ENCODE measurements around the gene NDRG4. TPM values are rescaled to one million over a fixed set of nuclear protein-coding genes. Genes with fewer than 3 reads are reported as not detected.

NDRG4 gene
- total and polyA plus RNA-seq, 2 experiments from 2014 or later, result 8.6 to 8.7 TPM

DNA sequence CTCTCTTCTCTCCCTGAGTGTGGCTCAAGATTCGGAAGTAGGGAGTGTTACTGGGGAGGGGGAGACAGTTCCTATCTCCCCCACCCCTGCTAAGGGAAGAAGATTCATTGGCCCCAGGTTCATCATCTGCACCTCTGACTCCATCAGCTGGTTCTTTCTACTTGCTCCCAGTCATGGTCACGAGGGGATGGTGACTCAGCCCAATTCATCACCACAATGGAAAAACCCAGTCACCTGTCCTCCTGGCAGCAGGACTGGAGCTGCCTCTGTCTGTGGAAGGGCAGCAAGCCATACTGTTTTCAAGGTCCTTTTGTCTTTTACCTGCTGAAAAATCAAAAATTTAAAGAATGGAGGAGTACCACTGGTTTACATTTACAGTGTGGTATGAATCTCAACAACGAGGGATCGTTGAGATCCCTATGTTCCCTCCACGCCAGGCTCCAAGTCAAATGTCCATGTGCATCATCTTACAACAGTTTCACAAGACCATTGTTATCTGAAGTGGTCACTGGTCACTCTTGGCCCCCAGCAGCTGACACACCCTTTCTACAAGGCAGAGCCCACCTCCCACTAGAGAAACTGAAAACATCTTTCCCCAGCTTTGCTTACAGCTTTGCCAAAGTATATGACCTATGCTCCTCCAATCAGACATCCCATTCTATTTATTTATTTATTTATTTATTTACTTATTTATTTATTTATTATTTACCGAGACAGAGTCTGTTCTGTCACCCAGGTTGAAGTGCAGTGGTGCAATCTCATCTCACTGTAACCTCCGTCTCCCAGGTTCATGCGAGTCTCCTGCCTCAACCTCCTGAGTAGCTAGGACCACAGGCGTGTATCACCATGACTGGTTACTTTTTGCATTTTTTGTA, 40.4 kb upstream of the NDRG4 start:
- no peak overlapping the region for H3K4me3 ChIP-seq
- peaks cover 6% of the 10 kb centered on the region for H3K4me1 ChIP-seq (ENCODE audit: insufficient read depth)
- 91% methylated on average over 9 of the region's 9 CpGs for WGBS (ENCODE audit: low lambda C conversion rate, missing lambda C conversion rate)
- H2AFZ ChIP-seq, result no peak overlapping the region
- H3K27me3 ChIP-seq, result peaks cover 38% of the 10 kb centered on the region
- H3K79me2 ChIP-seq, result no peaks in the 10 kb centered on the region
- no peaks in the 10 kb centered on the region for H3K36me3 ChIP-seq (replicated peaks; ENCODE audit: insufficient read depth, low read depth)
- no peak for DNase-seq (ENCODE audit: low spot score)
- H4K20me1 ChIP-seq (ENCODE audit: insufficient read depth, poor library complexity, severe bottlenecking), result no peaks in the 10 kb centered on the region
- no peaks in the 10 kb centered on the region for H3K9me2 ChIP-seq (replicated peaks; ENCODE audit: insufficient read depth)
- no peak overlapping the region for H3K4me2 ChIP-seq
- TF ChIP-seq, protein P1, sequence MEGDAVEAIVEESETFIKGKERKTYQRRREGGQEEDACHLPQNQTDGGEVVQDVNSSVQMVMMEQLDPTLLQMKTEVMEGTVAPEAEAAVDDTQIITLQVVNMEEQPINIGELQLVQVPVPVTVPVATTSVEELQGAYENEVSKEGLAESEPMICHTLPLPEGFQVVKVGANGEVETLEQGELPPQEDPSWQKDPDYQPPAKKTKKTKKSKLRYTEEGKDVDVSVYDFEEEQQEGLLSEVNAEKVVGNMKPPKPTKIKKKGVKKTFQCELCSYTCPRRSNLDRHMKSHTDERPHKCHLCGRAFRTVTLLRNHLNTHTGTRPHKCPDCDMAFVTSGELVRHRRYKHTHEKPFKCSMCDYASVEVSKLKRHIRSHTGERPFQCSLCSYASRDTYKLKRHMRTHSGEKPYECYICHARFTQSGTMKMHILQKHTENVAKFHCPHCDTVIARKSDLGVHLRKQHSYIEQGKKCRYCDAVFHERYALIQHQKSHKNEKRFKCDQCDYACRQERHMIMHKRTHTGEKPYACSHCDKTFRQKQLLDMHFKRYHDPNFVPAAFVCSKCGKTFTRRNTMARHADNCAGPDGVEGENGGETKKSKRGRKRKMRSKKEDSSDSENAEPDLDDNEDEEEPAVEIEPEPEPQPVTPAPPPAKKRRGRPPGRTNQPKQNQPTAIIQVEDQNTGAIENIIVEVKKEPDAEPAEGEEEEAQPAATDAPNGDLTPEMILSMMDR (IDR thresholded peaks at IDR 0.05; ENCODE audit: poor library complexity), result no peak
- no peak for TF ChIP-seq EZH2 (IDR thresholded peaks at IDR 0.05; ENCODE audit: borderline replicate concordance)
- TF ChIP-seq EZH2phosphoT487 (IDR thresholded peaks at IDR 0.05; ENCODE audit: low read depth, severe bottlenecking, unreplicated experiment), result no peak
- no peak overlapping the region for H3K27ac ChIP-seq
- H3K9me3 ChIP-seq (ENCODE audit: low read depth), result no peaks in the 10 kb centered on the region

DNA sequence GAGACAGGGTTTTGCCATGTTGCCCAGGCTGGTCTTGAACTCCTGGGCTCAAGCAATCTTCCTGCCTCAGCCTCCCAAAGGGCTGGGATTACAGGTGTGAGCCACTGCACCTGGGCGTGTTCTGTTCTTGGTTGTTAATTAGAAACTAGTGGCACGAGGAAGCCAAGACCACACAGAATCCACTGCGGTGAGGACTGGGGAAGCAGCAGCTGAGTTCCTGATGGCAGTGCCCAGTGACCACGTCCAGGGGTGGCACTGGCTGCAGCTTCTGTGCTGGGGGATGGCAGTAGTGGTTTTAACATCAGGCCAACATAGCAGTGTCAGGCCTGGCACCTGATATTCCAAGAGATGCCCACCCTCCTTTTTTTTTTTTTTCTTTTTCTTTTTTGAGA, 39.7 kb upstream of the NDRG4 start:
- no peak for DNase-seq (ENCODE audit: low spot score)
- Histone ChIP-seq H3K4me1 (ENCODE audit: insufficient read depth) (peaks cover 12% of the 10 kb centered on the region), H3K4me2 (no peak overlapping the region), H3K36me3 (replicated peaks; ENCODE audit: insufficient read depth, low read depth) (no peaks in the 10 kb centered on the region), H3K9me3 (ENCODE audit: low read depth) (no peaks in the 10 kb centered on the region), H3K9me2 (replicated peaks; ENCODE audit: insufficient read depth) (no peaks in the 10 kb centered on the region), H3K79me2 (no peaks in the 10 kb centered on the region), H4K20me1 (ENCODE audit: insufficient read depth, poor library complexity, severe bottlenecking) (no peaks in the 10 kb centered on the region), H3K4me3 (no peak overlapping the region), H3K27ac (no peak overlapping the region), H2AFZ (no peak overlapping the region), H3K27me3 (peaks cover 45% of the 10 kb centered on the region)
- WGBS (ENCODE audit: low lambda C conversion rate, missing lambda C conversion rate), result 84% methylated on average over 4 of the region's 4 CpGs
- TF ChIP-seq, protein P1 (IDR thresholded peaks at IDR 0.05; ENCODE audit: poor library complexity), result no peak
- TF ChIP-seq EZH2 (IDR thresholded peaks at IDR 0.05; ENCODE audit: borderline replicate concordance) (no peak), EZH2phosphoT487 (IDR thresholded peaks at IDR 0.05; ENCODE audit: low read depth, severe bottlenecking, unreplicated experiment) (no peak)

DNA sequence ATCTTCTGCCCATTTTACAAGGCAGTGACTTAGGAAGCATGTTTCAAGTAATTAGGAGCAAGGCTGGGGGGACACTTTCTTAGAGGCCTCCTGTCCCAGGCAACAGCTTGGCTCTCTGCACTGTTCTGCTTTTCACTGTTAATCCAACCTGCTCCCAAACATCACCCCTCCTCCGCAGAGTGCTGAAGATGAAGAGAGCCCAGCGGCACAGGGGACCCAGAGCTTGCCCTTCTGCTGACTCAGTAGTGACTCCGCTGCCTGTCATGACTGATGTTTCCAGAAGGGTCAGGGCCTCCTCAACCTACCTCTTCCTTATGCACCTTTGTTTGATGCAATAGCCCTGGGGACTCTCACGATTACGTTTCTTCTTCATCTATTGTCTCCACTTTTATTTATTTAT, 38.9 kb upstream of the NDRG4 start:
- Histone ChIP-seq H3K79me2 (no peaks in the 10 kb centered on the region), H3K36me3 (replicated peaks; ENCODE audit: insufficient read depth, low read depth) (no peaks in the 10 kb centered on the region), H3K4me1 (ENCODE audit: insufficient read depth) (peaks cover 12% of the 10 kb centered on the region), H3K27me3 (peaks cover 53% of the 10 kb centered on the region), H3K4me3 (no peak overlapping the region), H3K4me2 (no peak overlapping the region), H3K9me2 (replicated peaks; ENCODE audit: insufficient read depth) (no peaks in the 10 kb centered on the region), H2AFZ (no peak overlapping the region), H4K20me1 (ENCODE audit: insufficient read depth, poor library complexity, severe bottlenecking) (no peaks in the 10 kb centered on the region), H3K9me3 (ENCODE audit: low read depth) (no peaks in the 10 kb centered on the region), H3K27ac (no peak overlapping the region)
- TF ChIP-seq, protein P1 (IDR thresholded peaks at IDR 0.05; ENCODE audit: poor library complexity), result no peak
- no peak for TF ChIP-seq EZH2phosphoT487 (IDR thresholded peaks at IDR 0.05; ENCODE audit: low read depth, severe bottlenecking, unreplicated experiment)
- no peak for TF ChIP-seq EZH2 (IDR thresholded peaks at IDR 0.05; ENCODE audit: borderline replicate concordance)
- 72% methylated on average over 5 of the region's 5 CpGs for WGBS (ENCODE audit: low lambda C conversion rate, missing lambda C conversion rate)
- DNase-seq (ENCODE audit: low spot score), result no peak

All from hepatocyte (in vitro differentiated cells).